Left ventricle myocardium inferior (tissue), 1 donor: Measurements from ENCODE around the gene PCOLCE2. TPM values are rescaled to one million over a fixed set of nuclear protein-coding genes. Genes with fewer than 3 reads are reported as not detected.

Experiments used
- DNase-seq: peaks from one replicate; pipeline ENCODE4 v3.0.0-alpha.2; 2020
- H3K27ac ChIP-seq: fragments of 200-600 bp; replicated peaks from 2 replicates; pipeline ENCODE4 v1.8.0; 2021
- H3K27me3 ChIP-seq: fragments of 200-600 bp; 2 replicates; pipeline ENCODE4 v1.8.0; 2021; ENCODE audit warnings: low read depth
- H3K36me3 ChIP-seq: fragments of 200-600 bp; 2 replicates; pipeline ENCODE4 v1.8.0; 2021
- H3K4me1 ChIP-seq: fragments of 200-600 bp; 2 replicates; pipeline ENCODE4 v1.8.0; 2021
- H3K4me3 ChIP-seq: fragments of 200-600 bp; 2 replicates; pipeline ENCODE4 v1.8.0; 2021; ENCODE audit warnings: mild to moderate bottlenecking, moderate library complexity
- H3K9me3 ChIP-seq: fragments of 200-600 bp; replicated peaks from 2 replicates; pipeline ENCODE4 v1.8.0; 2021
- CTCF ChIP-seq: fragments of 200-600 bp; IDR thresholded peaks from 2 replicates; pipeline ENCODE4 v1.8.0; 2021; ENCODE audit warnings: antibody characterized with exemption, mild to moderate bottlenecking, borderline replicate concordance
- intact Hi-C: fragments of 100-400 bp; cut with micrococcal nuclease; formaldehyde crosslinking; loops from one replicate; pipeline ENCODE4 v1.11.0; 2022
- total RNA-seq: library from RNA; stranded (reverse); fragmentation: NEBNext Ultra II Directional; extraction: Animal tissue kit (Norgen Biotek cat#: 25700); gene quantifications from one replicate; pipeline ENCODE4 v1.2.1, GENCODE V29; 2021
- donor health status: DM: no; HTN: yes; CAD: no; lungs with severe emphysema.

Gene PCOLCE2
- total RNA-seq, 1 donor from 2014 or later: 74.3 TPM

GRCh38 chr3:142902356-142902755 is 13.5 kb upstream of the PCOLCE2 start:
- Histone ChIP-seq H3K27me3 (no peaks in the 10 kb centered on the region), H3K4me1 (peaks cover 18% of the 10 kb centered on the region), H3K27ac (peak overlapping the region; percentile 21), H3K36me3 (no peaks in the 10 kb centered on the region), H3K9me3 (no peaks in the 10 kb centered on the region), H3K4me3 (no peak overlapping the region)
- DNase-seq: no peak
- intact Hi-C loops: no loop called here
- TF ChIP-seq CTCF: no peak

- H3K36me3 ChIP-seq: no peaks in the 10 kb centered on the region
- peaks cover 12% of the 10 kb centered on the region for H3K4me1 ChIP-seq
- no peak for DNase-seq
- intact Hi-C loops: no loop called here
- no peaks in the 10 kb centered on the region for H3K9me3 ChIP-seq
- H3K4me3 ChIP-seq: no peak overlapping the region
- TF ChIP-seq CTCF: no peak
- H3K27me3 ChIP-seq: no peaks in the 10 kb centered on the region
- H3K27ac ChIP-seq: no peak overlapping the region
Measured at GRCh38 chr3:142898346-142899213, 9.7 kb upstream of the PCOLCE2 start.

- TF ChIP-seq CTCF: no peak
- H3K4me3 ChIP-seq: no peak overlapping the region
- DNase-seq: no peak
Measured at GRCh38 chr3:142897807-142898206, 8.9 kb upstream of the PCOLCE2 start.

GRCh38 chr3:142896996-142897395 is 8.1 kb upstream of the PCOLCE2 start:
- Histone ChIP-seq H3K27ac (no peak overlapping the region), H3K9me3 (no peaks in the 10 kb centered on the region), H3K4me3 (no peak overlapping the region), H3K36me3 (no peaks in the 10 kb centered on the region), H3K27me3 (no peaks in the 10 kb centered on the region), H3K4me1 (peaks cover 9% of the 10 kb centered on the region)
- no peak for TF ChIP-seq CTCF
- intact Hi-C loops: no loop called here
- no peak for DNase-seq

More at GRCh38 chr3:142897807-142898206, 8.9 kb upstream of the PCOLCE2 start:
- H3K9me3 ChIP-seq: no peaks in the 10 kb centered on the region
- no peak overlapping the region for H3K27ac ChIP-seq
- H3K36me3 ChIP-seq: no peaks in the 10 kb centered on the region
- H3K27me3 ChIP-seq: no peaks in the 10 kb centered on the region
- H3K4me1 ChIP-seq: peaks cover 12% of the 10 kb centered on the region
- intact Hi-C loops: no loop called here

- Histone ChIP-seq H3K27me3 (no peaks in the 10 kb centered on the region), H3K4me3 (no peak overlapping the region), H3K9me3 (no peaks in the 10 kb centered on the region), H3K27ac (no peak overlapping the region), H3K4me1 (peaks cover 9% of the 10 kb centered on the region), H3K36me3 (no peaks in the 10 kb centered on the region)
- intact Hi-C loops: no loop called here
- no peak for TF ChIP-seq CTCF
- no peak for DNase-seq
Measured at GRCh38 chr3:142896201-142896755, 7.4 kb upstream of the PCOLCE2 start.
